ENCODE data around the gene BCAS3. TPM values are rescaled to one million over a fixed set of nuclear protein-coding genes. Genes with fewer than 3 reads are reported as not detected.

Gene BCAS3
- total RNA-seq, 4 donors from 2014 or later = 18.2 to 60.6 (median 23.4) TPM

- H3K4me3 ChIP-seq = no peak overlapping the region
- H3K9me3 ChIP-seq = no peaks in the 10 kb centered on the region
- in situ Hi-C loops (cut with MboI; ENCODE audit: low sequenced_read_pairs in 4 of 4) (no loop called here), intact Hi-C loops (cut with DNase I; ENCODE audit: low total_unique reads) (no loop called here)
- no peaks in the 10 kb centered on the region for H3K36me3 ChIP-seq
- no peak overlapping the region for H3K27ac ChIP-seq
- no peak for DNase-seq
- TF ChIP-seq CTCF (IDR thresholded peaks at IDR 0.05 in 4 of 5, conservative IDR thresholded peaks at IDR 0.05 in 1 of 5) = no peak
- TF ChIP-seq POLR2A (IDR thresholded peaks at IDR 0.05) = no peak
- H3K27me3 ChIP-seq = no peaks in the 10 kb centered on the region
- H3K4me1 ChIP-seq = no peaks in the 10 kb centered on the region
- no peak for ATAC-seq
These were observed 231.8 kb downstream of the BCAS3 start for GRCh38 chr17:60909405-60909804.

- intact Hi-C loops (cut with DNase I; ENCODE audit: low total_unique reads) (no loop called here), in situ Hi-C loops (cut with MboI; ENCODE audit: low sequenced_read_pairs in 4 of 4) (no loop called here)
- Histone ChIP-seq H3K36me3 (no peaks in the 10 kb centered on the region), H3K9me3 (no peaks in the 10 kb centered on the region), H3K4me3 (no peak overlapping the region), H3K27me3 (no peaks in the 10 kb centered on the region), H3K4me1 (no peaks in the 10 kb centered on the region), H3K27ac (no peak overlapping the region)
- DNase-seq = no peak
- TF ChIP-seq POLR2A (IDR thresholded peaks at IDR 0.05) (no peak), CTCF (IDR thresholded peaks at IDR 0.05 in 4 of 5, conservative IDR thresholded peaks at IDR 0.05 in 1 of 5) (no peak)
- ATAC-seq = no peak
These were observed 232.8 kb downstream of the BCAS3 start for GRCh38 chr17:60910415-60910814.

GRCh38 chr17:60914078-60914477 is 236.4 kb downstream of the BCAS3 start:
- no peak overlapping the region for H3K27ac ChIP-seq
- in situ Hi-C loops (cut with MboI; ENCODE audit: low sequenced_read_pairs in 4 of 4) (no loop called here), intact Hi-C loops (cut with DNase I; ENCODE audit: low total_unique reads) (no loop called here)
- H3K4me1 ChIP-seq = no peaks in the 10 kb centered on the region
- H3K27me3 ChIP-seq = no peaks in the 10 kb centered on the region
- H3K36me3 ChIP-seq = no peaks in the 10 kb centered on the region
- DNase-seq (no peak), ATAC-seq (no peak)
- H3K4me3 ChIP-seq = no peak overlapping the region
- TF ChIP-seq CTCF (IDR thresholded peaks at IDR 0.05 in 4 of 5, conservative IDR thresholded peaks at IDR 0.05 in 1 of 5) = no peak
- TF ChIP-seq POLR2A (IDR thresholded peaks at IDR 0.05) = no peak
- peaks cover 0 to 3% (median 0%) of the 10 kb centered on the region in 3 donors for H3K9me3 ChIP-seq

GRCh38 chr17:60916043-60916442 is 238.4 kb downstream of the BCAS3 start:
- ATAC-seq (no peak), DNase-seq (no peak)
- in situ Hi-C loops (cut with MboI; ENCODE audit: low sequenced_read_pairs in 4 of 4) = no loop called here
- TF ChIP-seq POLR2A (IDR thresholded peaks at IDR 0.05) (no peak), CTCF (IDR thresholded peaks at IDR 0.05 in 4 of 5, conservative IDR thresholded peaks at IDR 0.05 in 1 of 5) (no peak)
- Histone ChIP-seq H3K9me3 (peaks cover 0 to 3% (median 0%) of the 10 kb centered on the region in 3 donors), H3K27me3 (no peaks in the 10 kb centered on the region), H3K4me1 (no peaks in the 10 kb centered on the region), H3K36me3 (no peaks in the 10 kb centered on the region), H3K4me3 (no peak overlapping the region), H3K27ac (no peak overlapping the region)
- intact Hi-C loops (cut with DNase I; ENCODE audit: low total_unique reads) = no loop called here

- Histone ChIP-seq H3K27ac (no peak overlapping the region), H3K36me3 (no peaks in the 10 kb centered on the region), H3K9me3 (peaks cover 0 to 3% (median 0%) of the 10 kb centered on the region in 3 donors), H3K27me3 (no peaks in the 10 kb centered on the region), H3K4me1 (no peaks in the 10 kb centered on the region), H3K4me3 (no peak overlapping the region)
- DNase-seq (no peak), ATAC-seq (no peak)
- intact Hi-C loops (cut with DNase I; ENCODE audit: low total_unique reads) = no loop called here
- in situ Hi-C loops (cut with MboI; ENCODE audit: low sequenced_read_pairs in 4 of 4) = no loop called here
- TF ChIP-seq CTCF (IDR thresholded peaks at IDR 0.05 in 4 of 5, conservative IDR thresholded peaks at IDR 0.05 in 1 of 5) (no peak), POLR2A (IDR thresholded peaks at IDR 0.05) (no peak)
These were observed 242.5 kb downstream of the BCAS3 start for GRCh38 chr17:60920107-60920506.
